IMR-90 (cell line): ENCODE results near the gene CFAP119. TPM values are rescaled to one million over a fixed set of nuclear protein-coding genes. Genes with fewer than 3 reads are reported as not detected.
A peak's percentile ranks its signal among the peaks of the same experiment; 100 is the strongest.

Source experiments
- CEBPB ChIP-seq: IDR thresholded peaks from 2 replicates; pipeline ENCODE4 v1.6.1; 2012; ENCODE audit warnings: low read depth, low read length, improper control_type of control experiment
- MAFK ChIP-seq: IDR thresholded peaks from 2 replicates; pipeline ENCODE4 v1.6.1; 2012; ENCODE audit warnings: low read depth, low read length, improper control_type of control experiment
- MAZ ChIP-seq: IDR thresholded peaks from 2 replicates; pipeline ENCODE4 v1.6.1; 2012; ENCODE audit warnings: low read depth, mild to moderate bottlenecking, low read length, improper control_type of control experiment, moderate library complexity, borderline replicate concordance
- NFE2L2 ChIP-seq: fragments of 150-350 bp; IDR thresholded peaks from 2 replicates; pipeline ENCODE4 v1.6.1; 2016; ENCODE audit warnings: low read depth, mild to moderate bottlenecking, low read length
- POLR2A ChIP-seq: IDR thresholded peaks from 2 replicates; pipeline ENCODE4 v1.6.1; 2012; ENCODE audit warnings: mild to moderate bottlenecking, low read depth, low read length
- polyA plus RNA-seq, 3 experiments: library from polyadenylated mRNA; depleted of rRNA; stranded (reverse); fragments of >200 nt; gene quantifications; 2 replicates each; pipeline ENCODE4 v1.2.3, GENCODE V29; 2012; ENCODE audit warnings: low replicate concordance in 1 of 3
- total RNA-seq: library from RNA; depleted of rRNA; stranded (reverse); fragments of >200 nt; gene quantifications from 2 replicates; pipeline ENCODE4 v1.2.3, GENCODE V29; 2012
- TF ChIP-seq, protein P1 (sequence below): fragments of 150-350 bp; IDR thresholded peaks from 2 replicates; pipeline ENCODE4 v1.6.1; 2016; ENCODE audit warnings: low read depth, mild to moderate bottlenecking, low read length, moderate library complexity, borderline replicate concordance
- TF ChIP-seq, protein P2 (sequence below): fragments of 150-350 bp; IDR thresholded peaks from 2 replicates; pipeline ENCODE4 v1.6.1; 2017; ENCODE audit warnings: mild to moderate bottlenecking, antibody characterized with exemption, low read length, low read depth

Gene CFAP119
- total and polyA plus RNA-seq, 2 of the 4 experiments (the other 2 are of a cell fraction): 0.90 to 7.6 TPM

DNA sequence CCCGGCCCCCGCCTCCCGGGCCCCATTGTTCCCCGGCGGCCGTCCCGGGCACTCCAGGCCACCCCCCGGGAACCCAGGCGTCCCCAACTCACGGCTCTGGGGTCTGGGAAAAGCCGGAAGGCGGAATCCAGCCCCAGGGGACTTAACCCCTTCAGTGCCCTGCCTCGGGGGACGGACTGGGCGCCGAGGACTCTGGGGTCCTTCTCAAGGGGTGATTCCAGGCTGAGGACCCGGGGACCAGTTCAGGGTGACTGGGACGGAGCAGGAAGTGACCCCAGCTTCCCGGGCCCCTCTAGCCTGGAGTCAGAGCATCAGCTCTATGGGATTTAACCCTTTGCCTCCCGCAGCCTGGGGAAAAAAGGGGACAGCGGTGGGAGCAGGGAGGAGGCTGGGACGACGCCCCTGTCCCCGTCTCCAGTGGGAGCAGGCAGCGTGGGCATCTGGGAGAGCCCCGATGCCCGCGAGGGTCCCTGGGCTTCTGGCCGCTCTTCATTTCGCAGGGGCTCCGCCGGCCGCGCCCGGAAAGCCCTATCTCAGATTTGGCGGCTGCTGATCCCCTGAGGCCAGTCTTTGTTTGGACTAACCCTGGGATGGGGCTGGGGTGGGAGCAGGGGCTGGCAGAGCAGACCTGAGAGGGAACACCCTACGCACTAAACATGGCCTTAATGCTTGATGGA is 25.2 kb upstream of the CFAP119 start, which contains the start of gene ZNF629 (continued):
- TF ChIP-seq, protein P1, sequence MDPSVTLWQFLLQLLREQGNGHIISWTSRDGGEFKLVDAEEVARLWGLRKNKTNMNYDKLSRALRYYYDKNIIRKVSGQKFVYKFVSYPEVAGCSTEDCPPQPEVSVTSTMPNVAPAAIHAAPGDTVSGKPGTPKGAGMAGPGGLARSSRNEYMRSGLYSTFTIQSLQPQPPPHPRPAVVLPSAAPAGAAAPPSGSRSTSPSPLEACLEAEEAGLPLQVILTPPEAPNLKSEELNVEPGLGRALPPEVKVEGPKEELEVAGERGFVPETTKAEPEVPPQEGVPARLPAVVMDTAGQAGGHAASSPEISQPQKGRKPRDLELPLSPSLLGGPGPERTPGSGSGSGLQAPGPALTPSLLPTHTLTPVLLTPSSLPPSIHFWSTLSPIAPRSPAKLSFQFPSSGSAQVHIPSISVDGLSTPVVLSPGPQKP: no peak
- TF ChIP-seq, protein P2, sequence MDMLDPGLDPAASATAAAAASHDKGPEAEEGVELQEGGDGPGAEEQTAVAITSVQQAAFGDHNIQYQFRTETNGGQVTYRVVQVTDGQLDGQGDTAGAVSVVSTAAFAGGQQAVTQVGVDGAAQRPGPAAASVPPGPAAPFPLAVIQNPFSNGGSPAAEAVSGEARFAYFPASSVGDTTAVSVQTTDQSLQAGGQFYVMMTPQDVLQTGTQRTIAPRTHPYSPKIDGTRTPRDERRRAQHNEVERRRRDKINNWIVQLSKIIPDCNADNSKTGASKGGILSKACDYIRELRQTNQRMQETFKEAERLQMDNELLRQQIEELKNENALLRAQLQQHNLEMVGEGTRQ: no peak
- no peak for TF ChIP-seq MAFK
- no peak for TF ChIP-seq CEBPB
- no peak; the same call in 1 of the 2 replicates for TF ChIP-seq NFE2L2
- TF ChIP-seq POLR2A: 0 out of 2 replicates have a peak, but pooled peaks have one; percentile 22
- peak; percentile 94 for TF ChIP-seq MAZ
